ENCODE data around the gene ABHD15. TPM values are rescaled to one million over a fixed set of nuclear protein-coding genes. Genes with fewer than 3 reads are reported as not detected.

Gene ABHD15
- total and polyA plus RNA-seq, 2 donors (not counting 1 experiment from before 2014, with no cell fraction given) = 10.9 to 44.1 TPM

GRCh38 chr17:29557739-29558116, 9.1 kb downstream of the ABHD15 start:
- Histone ChIP-seq H2AFZ (ENCODE audit: insufficient read depth, low read depth, low read length, poor library complexity, severe bottlenecking) (no peak overlapping the region), H3K27me3 (replicated peaks in 1 of 4; ENCODE audit: control extremely low read depth in 1 of 4, control insufficient read depth in 3 of 4, insufficient read depth in 4 of 4, low read length in 3 of 4) (no peaks in the 10 kb centered on the region), H3K4me2 (replicated peaks; ENCODE audit: low read depth, low read length, poor library complexity, severe bottlenecking) (peak overlapping the region; percentile 52), H3K27ac (ENCODE audit: low read length in 2 of 2) (peak overlapping the region; percentile 44 to 48), H3K4me1 (ENCODE audit: control insufficient read depth in 2 of 2, insufficient read depth in 2 of 2, low read length in 2 of 2) (peaks cover 58 to 62% of the 10 kb centered on the region in 2 donors), H3K4me3 (ENCODE audit: control extremely low read depth in 1 of 5, extremely low read depth in 1 of 5, insufficient read depth in 1 of 5, low read depth in 2 of 5, low read length in 4 of 5) (no peak overlapping the region), H3K36me3 (replicated peaks in 1 of 2; ENCODE audit: control extremely low read depth in 1 of 2, control insufficient read depth in 1 of 2, extremely low read depth in 1 of 2, insufficient read depth in 2 of 2, low read length in 1 of 2) (peaks cover 0 to 6% of the 10 kb centered on the region in 2 experiments), H3K79me2 (ENCODE audit: control insufficient read depth, insufficient read depth, low read length) (peaks cover 8% of the 10 kb centered on the region), H4K20me1 (ENCODE audit: control insufficient read depth, insufficient read depth, low read length, poor library complexity, severe bottlenecking) (no peaks in the 10 kb centered on the region), H3K9me3 (ENCODE audit: control extremely low read depth in 1 of 3, control insufficient read depth in 2 of 3, insufficient read depth in 1 of 3, low read length in 2 of 3) (no peaks in the 10 kb centered on the region), H3K9ac (ENCODE audit: low read length) (no peak overlapping the region)
- ChIA-PET CTCF (interaction anchor here (0.7 to 7.9 kb wide), 4 partner anchors 9 to 21 kb away, joined by 3 to 39 read pairs (median 4); partner anchors contain the start of gene ABHD15), POLR2A (interaction anchor here (0.6 to 3.7 kb wide), 2 partner anchors 10 to 226 kb away, joined by 4 to 12 read pairs; partner anchors contain the start of genes ABHD15 and TP53I13)
- H3K9me3 Mint-ChIP-seq (ENCODE audit: insufficient read depth) = no peaks in the 10 kb centered on the region
- peak overlapping the region; percentile 64 for H3K4me3 Mint-ChIP-seq
- H3K4me1 Mint-ChIP-seq = peaks cover 58% of the 10 kb centered on the region
- DNase-seq (peak; percentile 42), ATAC-seq (ENCODE audit: low read depth) (peak; percentile 22)
- intact Hi-C loops (cut with micrococcal nuclease) = no loop called here
- peak overlapping the region; percentile 86 for H3K27ac Mint-ChIP-seq
- TF ChIP-seq, protein P1, sequence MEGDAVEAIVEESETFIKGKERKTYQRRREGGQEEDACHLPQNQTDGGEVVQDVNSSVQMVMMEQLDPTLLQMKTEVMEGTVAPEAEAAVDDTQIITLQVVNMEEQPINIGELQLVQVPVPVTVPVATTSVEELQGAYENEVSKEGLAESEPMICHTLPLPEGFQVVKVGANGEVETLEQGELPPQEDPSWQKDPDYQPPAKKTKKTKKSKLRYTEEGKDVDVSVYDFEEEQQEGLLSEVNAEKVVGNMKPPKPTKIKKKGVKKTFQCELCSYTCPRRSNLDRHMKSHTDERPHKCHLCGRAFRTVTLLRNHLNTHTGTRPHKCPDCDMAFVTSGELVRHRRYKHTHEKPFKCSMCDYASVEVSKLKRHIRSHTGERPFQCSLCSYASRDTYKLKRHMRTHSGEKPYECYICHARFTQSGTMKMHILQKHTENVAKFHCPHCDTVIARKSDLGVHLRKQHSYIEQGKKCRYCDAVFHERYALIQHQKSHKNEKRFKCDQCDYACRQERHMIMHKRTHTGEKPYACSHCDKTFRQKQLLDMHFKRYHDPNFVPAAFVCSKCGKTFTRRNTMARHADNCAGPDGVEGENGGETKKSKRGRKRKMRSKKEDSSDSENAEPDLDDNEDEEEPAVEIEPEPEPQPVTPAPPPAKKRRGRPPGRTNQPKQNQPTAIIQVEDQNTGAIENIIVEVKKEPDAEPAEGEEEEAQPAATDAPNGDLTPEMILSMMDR (IDR thresholded peaks at IDR 0.05) = no peak
- no peak for TF ChIP-seq EZH2 (IDR thresholded peaks at IDR 0.05; ENCODE audit: borderline replicate concordance, insufficient read depth, low read depth, low read length, poor library complexity, severe bottlenecking)
- H3K27me3 Mint-ChIP-seq = no peaks in the 10 kb centered on the region

DNA sequence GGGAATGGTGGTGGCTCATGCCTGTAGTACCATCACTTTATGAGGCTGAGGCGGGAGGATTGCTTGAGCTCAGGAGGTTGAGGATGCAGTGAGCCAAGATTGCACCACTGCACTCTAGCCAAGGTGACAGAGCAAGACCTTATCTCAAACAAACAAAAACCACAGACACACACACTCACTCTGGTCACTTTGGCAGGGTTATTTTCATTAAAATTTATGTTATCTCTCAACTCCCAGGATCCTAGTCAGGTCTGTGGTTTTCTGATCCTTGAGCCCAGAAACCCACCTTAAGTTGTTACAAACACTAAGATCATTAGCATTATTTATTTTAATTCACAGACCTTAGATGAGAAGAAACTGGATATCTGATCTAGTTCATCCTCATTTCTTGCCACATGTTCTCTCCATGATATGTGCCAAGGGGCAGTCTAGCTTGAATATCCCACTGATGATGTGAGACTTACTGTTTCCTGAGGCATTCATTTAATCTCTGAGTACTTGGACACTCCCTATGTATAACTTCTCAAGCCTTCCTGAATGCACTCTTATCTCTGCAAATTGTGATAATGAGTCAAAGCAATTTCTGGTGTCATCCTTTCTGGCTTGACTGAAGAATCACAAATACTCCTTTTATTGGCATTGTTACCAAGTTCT, 9.6 kb downstream of the ABHD15 start:
- ATAC-seq (ENCODE audit: low read depth) = no peak
- TF ChIP-seq EZH2 (IDR thresholded peaks at IDR 0.05; ENCODE audit: borderline replicate concordance, insufficient read depth, low read depth, low read length, poor library complexity, severe bottlenecking) = no peak
- TF ChIP-seq, protein P1 (IDR thresholded peaks at IDR 0.05) = no peak
- H3K27ac Mint-ChIP-seq = peak overlapping the region; percentile 86

More for the DNA sequence above, 9.6 kb downstream of the ABHD15 start:
- WGBS (ENCODE audit: insufficient coverage) = no CpG with 5 or more reads among the region's 1 CpG
- Histone ChIP-seq H3K4me3 (ENCODE audit: control extremely low read depth in 1 of 5, extremely low read depth in 1 of 5, insufficient read depth in 1 of 5, low read depth in 2 of 5, low read length in 4 of 5) (no peak overlapping the region), H2AFZ (ENCODE audit: insufficient read depth, low read depth, low read length, poor library complexity, severe bottlenecking) (no peak overlapping the region), H3K4me1 (ENCODE audit: control insufficient read depth in 2 of 2, insufficient read depth in 2 of 2, low read length in 2 of 2) (peaks cover 52 to 57% of the 10 kb centered on the region in 2 donors), H3K27ac (ENCODE audit: low read length in 2 of 2) (peak overlapping the region; percentile 44 to 48), H3K9ac (ENCODE audit: low read length) (no peak overlapping the region), H3K9me3 (ENCODE audit: control extremely low read depth in 1 of 3, control insufficient read depth in 2 of 3, insufficient read depth in 1 of 3, low read length in 2 of 3) (no peaks in the 10 kb centered on the region), H3K79me2 (ENCODE audit: control insufficient read depth, insufficient read depth, low read length) (peaks cover 3% of the 10 kb centered on the region), H3K36me3 (replicated peaks in 1 of 2; ENCODE audit: control extremely low read depth in 1 of 2, control insufficient read depth in 1 of 2, extremely low read depth in 1 of 2, insufficient read depth in 2 of 2, low read length in 1 of 2) (peaks cover 0 to 3% of the 10 kb centered on the region in 2 experiments), H3K27me3 (replicated peaks in 1 of 4; ENCODE audit: control extremely low read depth in 1 of 4, control insufficient read depth in 3 of 4, insufficient read depth in 4 of 4, low read length in 3 of 4) (no peaks in the 10 kb centered on the region), H3K4me2 (replicated peaks; ENCODE audit: low read depth, low read length, poor library complexity, severe bottlenecking) (peak overlapping the region; percentile 52), H4K20me1 (ENCODE audit: control insufficient read depth, insufficient read depth, low read length, poor library complexity, severe bottlenecking) (no peaks in the 10 kb centered on the region)
- H3K9me3 Mint-ChIP-seq (ENCODE audit: insufficient read depth) = no peaks in the 10 kb centered on the region
- H3K4me1 Mint-ChIP-seq = peaks cover 53% of the 10 kb centered on the region
- no peak for DNase-seq
- intact Hi-C loops (cut with micrococcal nuclease) = no loop called here
- H3K27me3 Mint-ChIP-seq = no peaks in the 10 kb centered on the region
- ChIA-PET POLR2A (interaction anchor here (0.6 to 3.7 kb wide), 3 partner anchors 11 to 226 kb away, joined by 4 to 12 read pairs (median 8); partner anchors contain the start of genes ABHD15 and TP53I13), CTCF (interaction anchor here (0.6 to 7.9 kb wide), 8 partner anchors 10 to 187 kb away, joined by 3 to 39 read pairs (median 4); partner anchors contain the start of genes ABHD15 and TP53I13)
- H3K4me3 Mint-ChIP-seq = peak overlapping the region; percentile 64

Measured in B cell (primary cell).